ENCODE measurements around the gene HRH4.

Gene HRH4

GRCh38 chr18:24515721-24516120 is 55.3 kb downstream of the HRH4 start:
- DNase-seq, result no peak

- no peak for DNase-seq
Observed at GRCh38 chr18:24516261-24516660, 55.8 kb downstream of the HRH4 start.

GRCh38 chr18:24517554-24517953 is 57.1 kb downstream of the HRH4 start:
- DNase-seq, result no peak

GRCh38 chr18:24518596-24518995 is 58.2 kb downstream of the HRH4 start:
- DNase-seq, result no peak
